PC-3 (cell line): ENCODE results near the gene GPR42. TPM values are rescaled to one million over a fixed set of nuclear protein-coding genes. Genes with fewer than 3 reads are reported as not detected.

Source experiments
- ATAC-seq: fragments of 200-7000 bp; cut with Tn5 transposase; 2 replicates; pipeline ENCODE4 v1.9.1; 2020; ENCODE audit warnings: mild to moderate bottlenecking, moderate library complexity
- BruUV-seq: library from RNA; stranded (reverse); fragments of 400-500 nt; replicated peaks from 2 replicates; lab custom pipeline; 2021; lab: Mats Ljungman, UMichigan
- CTCF ChIA-PET: fragments of 300-600 bp; sonication (Branson Sonifier 250); formaldehyde crosslinking; loops from one replicate; lab custom pipeline; 2022; ENCODE audit warnings: antibody characterized with exemption; lab: Charles Lee
- POLR2A ChIA-PET: fragments of 300-600 bp; sonication (Branson Sonifier 250); formaldehyde crosslinking; loops from one replicate; lab custom pipeline; 2022; ENCODE audit warnings: antibody characterized with exemption; ENCODE audit not compliant: unreplicated experiment; lab: Charles Lee
- DNase-seq: peaks from one replicate; pipeline ENCODE4 v3.0.0-alpha.2; 2015
- H2AFZ ChIP-seq: fragments of 300-600 bp; sonication (generic); 2 replicates; pipeline ENCODE4 v1.6.0; 2016; ENCODE audit warnings: antibody characterized with exemption, low read length
- H3F3A ChIP-seq: fragments of 300-600 bp; sonication (generic); one replicate; pipeline ENCODE4 v1.6.0; 2017; ENCODE audit warnings: antibody characterized with exemption, low read length, control low read depth, mild to moderate bottlenecking; ENCODE audit not compliant: unreplicated experiment
- H3K27ac ChIP-seq: fragments of 300-600 bp; sonication (generic); 2 replicates; pipeline ENCODE4 v1.5.1; 2016; ENCODE audit warnings: mild to moderate bottlenecking, low read length
- H3K27me3 ChIP-seq: fragments of 300-600 bp; sonication (generic); 2 replicates; pipeline ENCODE4 v1.6.1; 2016; ENCODE audit warnings: low read length, mixed read lengths
- H3K36me3 ChIP-seq: fragments of 300-600 bp; sonication (generic); 2 replicates; pipeline ENCODE4 v1.6.1; 2016; ENCODE audit warnings: low read depth, mixed run types, low read length, mixed read lengths
- H3K4me1 ChIP-seq: fragments of 300-600 bp; sonication (generic); 2 replicates; pipeline ENCODE4 v1.5.1; 2016; ENCODE audit warnings: low read length; ENCODE audit not compliant: insufficient read depth
- H3K4me2 ChIP-seq: fragments of 300-600 bp; sonication (generic); 2 replicates; pipeline ENCODE4 v1.6.0; 2016; ENCODE audit warnings: low read length
- H3K4me3 ChIP-seq: fragments of 300-600 bp; sonication (generic); 2 replicates; pipeline ENCODE4 v1.5.1; 2016; ENCODE audit warnings: mild to moderate bottlenecking, low read length, mixed read lengths
- H3K79me2 ChIP-seq: fragments of 300-600 bp; sonication (generic); 2 replicates; pipeline ENCODE4 v1.6.1; 2017; ENCODE audit warnings: low read length, mixed read lengths
- H3K9ac ChIP-seq: fragments of 300-600 bp; sonication (generic); 2 replicates; pipeline ENCODE4 v1.6.0; 2016; ENCODE audit warnings: mild to moderate bottlenecking, low read length
- H3K9me2 ChIP-seq: fragments of 300-600 bp; sonication (generic); replicated peaks from 2 replicates; pipeline ENCODE4 v1.6.1; 2016; ENCODE audit warnings: mixed run types, low read length, mixed read lengths
- H3K9me3 ChIP-seq: fragments of 300-600 bp; sonication (generic); 2 replicates; pipeline ENCODE4 v1.6.1; 2016; ENCODE audit warnings: low read length, mixed read lengths
- H4K20me1 ChIP-seq: fragments of 300-600 bp; sonication (generic); 2 replicates; pipeline ENCODE4 v1.6.1; 2016; ENCODE audit warnings: low read length, mixed read lengths
- EZH2 ChIP-seq: fragments of 300-600 bp; sonication (generic); IDR thresholded peaks from one replicate; pipeline ENCODE4 v1.6.1; 2017; ENCODE audit warnings: antibody characterized with exemption, mild to moderate bottlenecking, low read length; ENCODE audit not compliant: unreplicated experiment
- EZH2phosphoT487 ChIP-seq: fragments of 300-600 bp; sonication (generic); IDR thresholded peaks from 2 replicates; pipeline ENCODE4 v1.6.1; 2018; ENCODE audit warnings: mild to moderate bottlenecking, antibody characterized with exemption, low read length, borderline replicate concordance
- intact Hi-C: fragments of 100-400 bp; cut with micrococcal nuclease; formaldehyde crosslinking; loops from 2 replicates; pipeline ENCODE4 v1.9.0; 2023
- total RNA-seq: library from RNA; depleted of rRNA; stranded (reverse); fragments of >200 nt; gene quantifications from 2 replicates; pipeline ENCODE4 v1.2.3, GENCODE V29; 2014
- TF ChIP-seq, protein P1 (sequence below): fragments of 300-600 bp; sonication (generic); conservative IDR thresholded peaks from 2 replicates; pipeline ENCODE4 v1.5.1; 2017; ENCODE audit warnings: antibody characterized with exemption, low read depth, mild to moderate bottlenecking, low read length

GPR42 gene
- total RNA-seq, 1 experiment from 2014 or later, result not detected

DNA sequence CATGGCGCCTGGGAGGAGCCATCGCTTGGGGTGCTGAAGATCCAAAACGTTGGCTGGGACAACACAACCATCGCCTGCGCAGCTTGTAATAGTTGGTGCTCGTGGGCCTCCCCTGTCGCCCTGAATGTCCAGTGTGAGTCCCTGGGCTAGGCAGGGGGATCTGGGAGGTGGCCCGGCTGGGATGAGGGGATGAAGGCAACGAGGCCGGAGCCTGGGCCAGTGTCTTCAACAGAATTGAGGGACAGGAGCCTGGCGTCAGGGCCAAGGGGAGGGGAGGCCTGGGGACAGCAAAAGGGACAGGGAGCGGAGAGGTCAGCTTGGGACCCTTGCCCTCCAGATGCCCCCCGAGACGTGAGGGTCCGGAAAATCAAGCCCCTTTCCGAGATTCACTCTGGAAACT is 29.9 kb upstream of the GPR42 start:
- no peak overlapping the region for H3K27ac ChIP-seq

DNA sequence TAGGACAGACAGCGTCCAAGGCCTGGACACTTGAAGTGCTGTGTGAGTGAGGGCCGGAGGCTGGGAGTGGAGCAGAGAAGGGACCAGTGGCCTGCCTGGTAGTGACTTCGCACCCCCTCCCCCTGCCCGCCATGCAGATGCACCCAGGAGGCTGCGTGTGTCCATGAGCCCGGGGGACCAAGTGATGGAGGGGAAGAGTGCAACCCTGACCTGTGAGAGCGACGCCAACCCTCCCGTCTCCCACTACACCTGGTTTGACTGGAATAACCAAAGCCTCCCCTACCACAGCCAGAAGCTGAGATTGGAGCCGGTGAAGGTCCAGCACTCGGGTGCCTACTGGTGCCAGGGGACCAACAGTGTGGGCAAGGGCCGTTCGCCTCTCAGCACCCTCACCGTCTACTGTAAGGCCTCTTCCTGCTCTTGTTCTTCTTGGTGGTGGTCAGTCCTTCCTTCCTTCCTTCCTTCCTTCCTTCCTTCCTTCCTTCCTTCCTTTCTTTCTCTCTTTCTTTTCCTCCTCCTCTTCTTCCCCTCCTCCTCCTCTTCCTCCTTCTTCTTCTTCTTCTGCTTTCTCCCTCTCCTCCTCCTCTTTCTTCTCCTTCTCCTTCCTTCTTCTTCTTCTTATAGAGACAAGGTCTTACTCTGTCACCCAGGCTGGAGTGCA is 29.2 kb upstream of the GPR42 start:
- Histone ChIP-seq H3K27ac (no peak overlapping the region), H3K4me1 (no peaks in the 10 kb centered on the region), H3K27me3 (peaks cover 12% of the 10 kb centered on the region; the same call in 1 of the 2 replicates), H3K9me3 (no peaks in the 10 kb centered on the region), H3K4me3 (no peak overlapping the region), H3K79me2 (no peaks in the 10 kb centered on the region), H3K9ac (no peak overlapping the region), H2AFZ (no peak overlapping the region), H3F3A (no peaks in the 10 kb centered on the region), H4K20me1 (no peaks in the 10 kb centered on the region), H3K9me2 (no peaks in the 10 kb centered on the region), H3K36me3 (no peaks in the 10 kb centered on the region), H3K4me2 (no peak overlapping the region)
- CTCF ChIA-PET, result no interaction called here
- no TSS peak for BruUV-seq
- TF ChIP-seq EZH2phosphoT487 (no peak), EZH2 (no peak)
- TF ChIP-seq, protein P1, sequence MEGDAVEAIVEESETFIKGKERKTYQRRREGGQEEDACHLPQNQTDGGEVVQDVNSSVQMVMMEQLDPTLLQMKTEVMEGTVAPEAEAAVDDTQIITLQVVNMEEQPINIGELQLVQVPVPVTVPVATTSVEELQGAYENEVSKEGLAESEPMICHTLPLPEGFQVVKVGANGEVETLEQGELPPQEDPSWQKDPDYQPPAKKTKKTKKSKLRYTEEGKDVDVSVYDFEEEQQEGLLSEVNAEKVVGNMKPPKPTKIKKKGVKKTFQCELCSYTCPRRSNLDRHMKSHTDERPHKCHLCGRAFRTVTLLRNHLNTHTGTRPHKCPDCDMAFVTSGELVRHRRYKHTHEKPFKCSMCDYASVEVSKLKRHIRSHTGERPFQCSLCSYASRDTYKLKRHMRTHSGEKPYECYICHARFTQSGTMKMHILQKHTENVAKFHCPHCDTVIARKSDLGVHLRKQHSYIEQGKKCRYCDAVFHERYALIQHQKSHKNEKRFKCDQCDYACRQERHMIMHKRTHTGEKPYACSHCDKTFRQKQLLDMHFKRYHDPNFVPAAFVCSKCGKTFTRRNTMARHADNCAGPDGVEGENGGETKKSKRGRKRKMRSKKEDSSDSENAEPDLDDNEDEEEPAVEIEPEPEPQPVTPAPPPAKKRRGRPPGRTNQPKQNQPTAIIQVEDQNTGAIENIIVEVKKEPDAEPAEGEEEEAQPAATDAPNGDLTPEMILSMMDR, result no peak
- intact Hi-C loops, result no loop called here
- POLR2A ChIA-PET, result no interaction called here
- no peak for ATAC-seq
- no peak for DNase-seq

More for the DNA sequence above, 29.9 kb upstream of the GPR42 start:
- Histone ChIP-seq H3K4me3 (no peak overlapping the region), H4K20me1 (no peaks in the 10 kb centered on the region), H2AFZ (no peak overlapping the region), H3K27me3 (peaks cover 7% of the 10 kb centered on the region; the same call in 1 of the 2 replicates), H3K79me2 (no peaks in the 10 kb centered on the region), H3K9me2 (no peaks in the 10 kb centered on the region), H3K36me3 (no peaks in the 10 kb centered on the region), H3K9me3 (no peaks in the 10 kb centered on the region), H3K4me1 (no peaks in the 10 kb centered on the region), H3K9ac (no peak overlapping the region), H3K4me2 (no peak overlapping the region), H3F3A (no peaks in the 10 kb centered on the region)
- POLR2A ChIA-PET, result no interaction called here
- DNase-seq (no peak), ATAC-seq (no peak)
- TF ChIP-seq EZH2, result no peak
- no peak for TF ChIP-seq EZH2phosphoT487
- CTCF ChIA-PET, result no interaction called here
- no TSS peak for BruUV-seq
- intact Hi-C loops, result no loop called here

DNA sequence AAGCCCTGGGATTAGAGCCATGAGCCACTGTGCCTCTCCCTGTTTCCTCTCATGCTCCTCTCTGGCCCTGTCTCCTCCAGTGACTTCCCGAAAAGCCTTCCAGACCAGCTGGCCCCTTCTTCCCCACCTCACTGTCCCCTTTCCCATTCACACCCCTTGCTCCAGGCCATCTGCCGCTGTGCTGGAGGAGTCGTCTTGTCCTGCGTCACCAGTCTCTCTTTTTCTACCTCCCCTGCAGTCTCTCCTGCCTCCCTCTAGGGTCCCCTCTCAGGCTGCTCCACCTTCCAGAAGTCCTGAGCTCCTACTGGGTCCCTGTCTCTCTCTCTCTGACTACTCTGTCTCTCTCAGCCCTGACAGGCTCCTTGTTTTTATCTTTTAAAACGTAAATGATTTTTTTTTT is 28.4 kb upstream of the GPR42 start:
- ATAC-seq (no peak), DNase-seq (no peak)
- no TSS peak for BruUV-seq
- no peak overlapping the region for H3K9ac ChIP-seq
- no peaks in the 10 kb centered on the region for H3K79me2 ChIP-seq
- H3K9me2 ChIP-seq, result no peaks in the 10 kb centered on the region
- H3F3A ChIP-seq, result no peaks in the 10 kb centered on the region
- H3K4me2 ChIP-seq, result no peak overlapping the region
- POLR2A ChIA-PET, result no interaction called here
- CTCF ChIA-PET, result no interaction called here
- H3K4me3 ChIP-seq, result no peak overlapping the region
- H3K4me1 ChIP-seq, result no peaks in the 10 kb centered on the region
- no peak overlapping the region for H3K27ac ChIP-seq
- no peaks in the 10 kb centered on the region for H3K36me3 ChIP-seq
- TF ChIP-seq EZH2 (no peak), EZH2phosphoT487 (no peak)
- TF ChIP-seq, protein P1, result no peak
- H4K20me1 ChIP-seq, result no peaks in the 10 kb centered on the region
- H3K9me3 ChIP-seq, result no peaks in the 10 kb centered on the region
- H2AFZ ChIP-seq, result no peak overlapping the region
- intact Hi-C loops, result no loop called here
- peaks cover 18% of the 10 kb centered on the region; the same call in 1 of the 2 replicates for H3K27me3 ChIP-seq
